ENCODE results near the gene SLF2.

GRCh38 chr10:100913470-100913865 is 705 bp downstream of the SLF2 start:
- TF ChIP-seq ARNTL (CRISPR knock-in tag; IDR thresholded peaks at IDR 0.05; ENCODE audit: borderline replicate concordance, low read depth) (no peak), ZFP30 (CRISPR knock-in tag; IDR thresholded peaks at IDR 0.05) (no peak), GLIS3 (CRISPR knock-in tag; IDR thresholded peaks at IDR 0.05) (no peak), ZFP3 (CRISPR knock-in tag; IDR thresholded peaks at IDR 0.05) (no peak)
